HepG2 (cell line): ENCODE results near the gene PRSS1. TPM values are rescaled to one million over a fixed set of nuclear protein-coding genes. Genes with fewer than 3 reads are reported as not detected.

Experiments
- ATAC-seq: fragments of 200-7000 bp; cut with Tn5 transposase; 3 replicates; pipeline ENCODE4 v1.9.1; 2020; ENCODE audit warnings: mild to moderate bottlenecking, moderate library complexity
- BruUV-seq: library from RNA; stranded (reverse); fragments of 400-500 nt; replicated peaks from 2 replicates; lab custom pipeline; 2021; lab: Mats Ljungman, UMichigan
- CTCF ChIA-PET: fragments of 300-600 bp; formaldehyde crosslinking; extraction: SDS; loops from one replicate; lab custom pipeline; 2021; ENCODE audit warnings: low total read pairs, inconsistent platforms, low intra/inter-chr PET ratio; lab: Yijun Ruan, JAX
- POLR2A ChIA-PET: fragments of 350-600 bp; sonication (Branson Sonifier 250); formaldehyde crosslinking; loops from one replicate; lab custom pipeline; 2020; ENCODE audit warnings: antibody characterized with exemption, inconsistent platforms; lab: Yijun Ruan, JAX
- DNase-seq: peaks from one replicate; pipeline ENCODE4 v3.0.0-alpha.2; 2015; ENCODE audit warnings: low spot score
- FAIRE-seq: peaks from 3 replicates; lab custom pipeline; 2011; peaks lifted over from hg19 to GRCh38; lab: Jason Lieb, UNC
- H2AFZ ChIP-seq: one replicate; pipeline ENCODE4 v1.6.1; 2011; ENCODE audit warnings: low read length, inconsistent platforms
- H3K27ac ChIP-seq: fragments of 300-600 bp; 3 replicates; pipeline ENCODE4 v1.8.0; 2011; ENCODE audit warnings: mixed run types, mild to moderate bottlenecking, mixed read lengths, low read length, inconsistent platforms; ENCODE audit not compliant: insufficient read depth; ENCODE audit errors: extremely low read length
- H3K27me3 ChIP-seq, 2 experiments: fragments of 200-600 bp in 1 of 2; 2 replicates in 1 of 2; 3 replicates in 1 of 2; pipeline versions ENCODE4 v1.6.0 to v1.8.0; 2011; ENCODE audit warnings: low read length in 2 of 2, mild to moderate bottlenecking in 2 of 2, moderate library complexity in 2 of 2, inconsistent platforms in 1 of 2; ENCODE audit not compliant: insufficient read depth in 2 of 2, control insufficient read depth in 1 of 2
- H3K36me3 ChIP-seq, 2 experiments: fragments of 200-600 bp in 1 of 2; replicated peaks in 1 of 2; 2 replicates in 1 of 2; 3 replicates in 1 of 2; pipeline versions ENCODE4 v1.5.1 to v1.8.0; 2011; ENCODE audit warnings: low read length in 2 of 2, inconsistent platforms in 1 of 2; ENCODE audit not compliant: insufficient read depth in 2 of 2, control insufficient read depth in 1 of 2
- H3K4me1 ChIP-seq: 2 replicates; pipeline ENCODE4 v1.5.1; 2012; ENCODE audit warnings: low read length, inconsistent platforms; ENCODE audit not compliant: insufficient read depth
- H3K4me2 ChIP-seq: 2 replicates; pipeline ENCODE4 v1.6.0; 2011; ENCODE audit warnings: low read depth, low read length, inconsistent platforms
- H3K4me3 ChIP-seq, 3 experiments: fragments of 200-600 bp in 1 of 3; sonication (generic), shearing (Covaris generic) in 1 of 3; replicated peaks in 1 of 3; 2 replicates each; pipeline ENCODE4 v1.5.1; 2011 to 2016; ENCODE audit warnings: low read length in 3 of 3, inconsistent platforms in 2 of 3, low read depth in 2 of 3, mild to moderate bottlenecking in 2 of 3, control low read depth in 1 of 3, mixed read lengths in 1 of 3; ENCODE audit not compliant: insufficient read depth in 1 of 3
- H3K79me2 ChIP-seq: one replicate; pipeline ENCODE4 v1.6.1; 2011; ENCODE audit warnings: low read length, inconsistent platforms; ENCODE audit not compliant: insufficient read depth
- H3K9ac ChIP-seq: 2 replicates; pipeline ENCODE4 v1.6.0; 2011; ENCODE audit warnings: mild to moderate bottlenecking, low read depth, low read length, inconsistent platforms; ENCODE audit not compliant: insufficient read depth
- H3K9me3 ChIP-seq: 2 replicates; pipeline ENCODE4 v1.5.1; 2012; ENCODE audit warnings: mild to moderate bottlenecking, low read length
- H4K20me1 ChIP-seq: 2 replicates; pipeline ENCODE4 v1.6.0; 2011; ENCODE audit warnings: inconsistent platforms, mild to moderate bottlenecking, low read length, moderate library complexity; ENCODE audit not compliant: insufficient read depth
- BCL3 ChIP-seq: sonication (generic); formaldehyde crosslinking; IDR thresholded peaks from 2 replicates; pipeline ENCODE4 v1.5.1; 2020; ENCODE audit warnings: mild to moderate bottlenecking, missing genetic modification reagents, moderate library complexity
- DNMT1 ChIP-seq: sonication (generic); formaldehyde crosslinking; IDR thresholded peaks from 2 replicates; pipeline ENCODE4 v1.5.1; 2020; ENCODE audit warnings: mild to moderate bottlenecking, missing genetic modification reagents
- GMEB1 ChIP-seq: sonication (generic); formaldehyde crosslinking; IDR thresholded peaks from 2 replicates; pipeline ENCODE4 v1.5.1; 2020; ENCODE audit warnings: missing genetic modification reagents, mild to moderate bottlenecking, borderline replicate concordance
- MLXIP ChIP-seq: sonication (generic); formaldehyde crosslinking; IDR thresholded peaks from 2 replicates; pipeline ENCODE4 v1.9.0; 2021; ENCODE audit warnings: missing genetic modification reagents, borderline replicate concordance
- PHF5A ChIP-seq: IDR thresholded peaks from one replicate; pipeline ENCODE4 v1.6.1; 2018; ENCODE audit warnings: low read depth, missing genetic modification reagents; ENCODE audit not compliant: unreplicated experiment
- PRMT3 ChIP-seq: sonication (generic); formaldehyde crosslinking; IDR thresholded peaks from 2 replicates; pipeline ENCODE4 v1.8.1; 2022; ENCODE audit warnings: low read depth, mild to moderate bottlenecking, moderate library complexity, missing genetic modification reagents, borderline replicate concordance
- RARA ChIP-seq: IDR thresholded peaks from 2 replicates; pipeline ENCODE4 v1.6.1; 2016; ENCODE audit warnings: missing genetic modification reagents, missing compliant biosample characterization
- RBFOX2 ChIP-seq: fragments of 200-400 bp; formaldehyde crosslinking; IDR thresholded peaks from 2 replicates; pipeline ENCODE4 v1.6.1; 2017; ENCODE audit warnings: low read depth, mild to moderate bottlenecking, low read length
- ZNF280B ChIP-seq: sonication (generic); formaldehyde crosslinking; IDR thresholded peaks from 2 replicates; pipeline ENCODE4 v1.5.0; 2020; ENCODE audit warnings: missing genetic modification reagents, mild to moderate bottlenecking, borderline replicate concordance
- ZNF781 ChIP-seq: sonication (generic); formaldehyde crosslinking; IDR thresholded peaks from 2 replicates; pipeline ENCODE4 v1.5.1; 2020; ENCODE audit warnings: borderline replicate concordance, mild to moderate bottlenecking, missing genetic modification reagents; ENCODE audit errors: not compliant biosample characterization
- WGBS: methylation state at CpG from one replicate; pipeline ENCODE4 v1.1.6; 2017; ENCODE audit warnings: low lambda C conversion rate; 5-methylcytosine and 5-hydroxymethylcytosine counted together
- in situ Hi-C: cut with HindIII; loops from 2 replicates; pipeline ENCODE4 v1.10.0; 2017; ENCODE audit warnings: low pct_unique_long_range_greater_than_20kb; ENCODE audit not compliant: extremely low pct_ligation_motif_present
- intact Hi-C: fragments of 100-400 bp; cut with micrococcal nuclease; formaldehyde crosslinking; loops from one replicate; pipeline ENCODE4 v1.10.0; 2022; ENCODE audit not compliant: unreplicated experiment
- polyA plus RNA-seq, 8 experiments: library from polyadenylated mRNA; depleted of rRNA in 3 of 8; stranded (reverse) in 7 of 8; unstranded in 1 of 8; fragments of >200 nt; fragmentation: Illumina TruSeq in 4 of 8; extraction: Trizol in 4 of 8; gene quantifications; 2 replicates each; pipeline versions ENCODE4 v1.2.1 to v1.2.3, GENCODE V29; 2011 to 2016; ENCODE audit warnings: low read depth in 4 of 8, missing spikeins in 1 of 8, mixed read lengths in 1 of 8; ENCODE audit not compliant: insufficient read depth in 1 of 8
- total RNA-seq, 5 experiments: library from RNA; depleted of rRNA; stranded (reverse); fragments of >200 nt; fragmentation: Illumina TruSeq; extraction: Trizol; gene quantifications; 2 replicates each; pipeline ENCODE4 v1.2.3, GENCODE V29; 2016; ENCODE audit warnings: low read depth in 1 of 5

PRSS1 gene
- total and polyA plus RNA-seq, 2 of the 13 experiments (the other 11 are each of a cell fraction or from before 2014, with no cell fraction given), result not detected

GRCh38 chr7:142745745-142746144 lies 3.5 kb upstream of the PRSS1 start (continued):
- no peak for TF ChIP-seq RBFOX2

- no TSS peak for BruUV-seq
- WGBS, result 8% methylated on average over 3 of the region's 3 CpGs
- Histone ChIP-seq H3K4me1 (no peaks in the 10 kb centered on the region), H3K79me2 (no peaks in the 10 kb centered on the region), H3K27me3 (peaks cover 0 to 15% of the 10 kb centered on the region in 2 experiments; a peak in 2 of 5 replicates), H3K9me3 (no peaks in the 10 kb centered on the region), H3K27ac (no peak overlapping the region), H3K4me2 (no peak overlapping the region), H3K4me3 (no peak overlapping the region), H4K20me1 (no peaks in the 10 kb centered on the region), H2AFZ (no peak overlapping the region), H3K9ac (no peak overlapping the region), H3K36me3 (no peaks in the 10 kb centered on the region)
- DNase-seq, result no peak
- no peak for ATAC-seq
- ChIA-PET CTCF (no interaction called here), POLR2A (no interaction called here)
- intact Hi-C loops (no loop called here), in situ Hi-C loops (no loop called here)
- no peak for FAIRE-seq
- TF ChIP-seq GMEB1 (no peak), MLXIP (CRISPR knock-in tag) (no peak), DNMT1 (CRISPR knock-in tag) (no peak), ZNF280B (CRISPR knock-in tag) (no peak), PRMT3 (CRISPR knock-in tag) (no peak), PHF5A (CRISPR knock-in tag) (no peak), RARA (CRISPR knock-in tag) (no peak), ZNF781 (no peak), BCL3 (CRISPR knock-in tag) (no peak)
These were observed 3.0 kb upstream of the PRSS1 start for GRCh38 chr7:142746264-142746663.
